ENCODE results near the gene CDH23.

The CDH23 gene

GRCh38 chr10:71610651-71611050 lies 213.9 kb downstream of the CDH23 start:
- no peak overlapping the region for H3K4me3 ChIP-seq (ENCODE audit: low read depth, low read length)
- DNase-seq (ENCODE audit: low read depth) = no peak
- TF ChIP-seq CTCF (IDR thresholded peaks at IDR 0.05; ENCODE audit: control insufficient read depth, extremely low read depth, insufficient read depth) = no peak

DNA sequence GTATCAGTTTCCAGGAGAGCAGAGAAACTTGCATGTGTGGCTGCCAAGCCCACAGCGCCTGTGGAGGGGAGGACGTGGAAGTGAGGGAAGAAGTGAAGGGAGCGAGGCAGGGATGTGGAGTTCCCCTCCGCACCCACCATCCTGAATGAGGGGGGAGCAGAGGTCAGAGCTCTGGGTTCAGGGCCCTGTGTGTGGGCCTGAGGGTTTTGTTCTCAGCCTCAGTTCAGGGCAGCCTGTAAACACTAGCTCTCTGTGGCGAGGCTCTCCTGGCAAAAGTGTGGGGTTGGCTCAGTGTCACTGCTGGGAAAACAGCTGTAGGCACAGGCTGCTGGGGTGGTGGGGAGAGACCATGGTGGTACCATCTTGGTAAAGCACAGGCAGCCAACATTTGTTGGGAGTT lies 214.4 kb downstream of the CDH23 start:
- no peak for TF ChIP-seq CTCF (IDR thresholded peaks at IDR 0.05; ENCODE audit: control insufficient read depth, extremely low read depth, insufficient read depth)
- H3K4me3 ChIP-seq (ENCODE audit: low read depth, low read length) = no peak overlapping the region
- no peak for DNase-seq (ENCODE audit: low read depth)

GRCh38 chr10:71611709-71612422 lies 215.1 kb downstream of the CDH23 start:
- no peak for DNase-seq (ENCODE audit: low read depth)
- no peak for TF ChIP-seq CTCF (IDR thresholded peaks at IDR 0.05; ENCODE audit: control insufficient read depth, extremely low read depth, insufficient read depth)
- H3K4me3 ChIP-seq (ENCODE audit: low read depth, low read length) = no peak overlapping the region

GRCh38 chr10:71613261-71613777 lies 216.6 kb downstream of the CDH23 start:
- H3K4me3 ChIP-seq (ENCODE audit: low read depth, low read length) = no peak overlapping the region
- no peak for TF ChIP-seq CTCF (IDR thresholded peaks at IDR 0.05; ENCODE audit: control insufficient read depth, extremely low read depth, insufficient read depth)
- no peak for DNase-seq (ENCODE audit: low read depth)

DNA sequence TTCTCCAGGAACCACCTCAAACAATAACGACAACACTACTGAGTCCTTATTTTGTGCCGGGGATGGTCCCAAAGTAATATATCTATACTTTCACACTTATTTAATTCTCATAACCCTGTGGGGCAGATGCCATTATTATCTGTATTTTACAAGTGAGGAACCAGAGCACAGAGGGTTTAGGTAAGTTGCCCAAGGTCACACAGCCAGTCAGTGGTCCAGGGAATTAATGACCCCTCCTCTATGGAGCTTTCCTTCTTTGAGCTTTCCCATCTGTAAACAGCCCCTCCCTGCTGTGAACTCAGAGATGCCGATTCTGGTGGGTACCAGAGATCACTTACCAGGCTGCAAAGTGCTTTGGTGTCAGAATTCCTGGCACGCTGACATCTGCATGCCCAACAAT lies 217.2 kb downstream of the CDH23 start:
- no peak overlapping the region for H3K4me3 ChIP-seq (ENCODE audit: low read depth, low read length)
- no peak for DNase-seq (ENCODE audit: low read depth)

GRCh38 chr10:71614946-71615345 lies 218.2 kb downstream of the CDH23 start:
- H3K4me3 ChIP-seq (ENCODE audit: low read depth, low read length) = no peak overlapping the region
- TF ChIP-seq CTCF (IDR thresholded peaks at IDR 0.05; ENCODE audit: control insufficient read depth, extremely low read depth, insufficient read depth) = no peak
- no peak for DNase-seq (ENCODE audit: low read depth)

More for the DNA sequence above, 217.2 kb downstream of the CDH23 start:
- no peak for TF ChIP-seq CTCF (IDR thresholded peaks at IDR 0.05; ENCODE audit: control insufficient read depth, extremely low read depth, insufficient read depth)
